ENCODE data around the gene ASCL2.

Gene ASCL2

DNA sequence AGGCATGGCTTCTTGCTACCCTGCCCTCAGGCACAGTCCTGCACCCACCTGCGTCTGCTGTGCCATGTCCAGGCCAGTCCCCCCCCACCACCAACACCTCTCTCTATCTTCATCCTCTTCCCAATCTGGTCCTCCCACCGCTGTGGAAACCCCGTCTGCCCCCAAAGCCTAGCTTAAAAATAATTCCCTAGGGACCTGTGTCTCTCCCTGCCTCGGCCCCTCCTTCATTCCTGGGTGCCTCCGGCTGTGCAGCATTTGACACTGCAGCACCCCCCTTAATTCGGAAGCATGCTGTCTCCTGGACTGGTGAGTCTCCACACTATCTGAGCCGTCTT, 2.5 kb upstream of the ASCL2 start:
- no peak overlapping the region for H3K27ac ChIP-seq
- H3K9me3 ChIP-seq (ENCODE audit: severe bottlenecking) = peaks cover 4% of the 10 kb centered on the region
- TF ChIP-seq, protein P1, sequence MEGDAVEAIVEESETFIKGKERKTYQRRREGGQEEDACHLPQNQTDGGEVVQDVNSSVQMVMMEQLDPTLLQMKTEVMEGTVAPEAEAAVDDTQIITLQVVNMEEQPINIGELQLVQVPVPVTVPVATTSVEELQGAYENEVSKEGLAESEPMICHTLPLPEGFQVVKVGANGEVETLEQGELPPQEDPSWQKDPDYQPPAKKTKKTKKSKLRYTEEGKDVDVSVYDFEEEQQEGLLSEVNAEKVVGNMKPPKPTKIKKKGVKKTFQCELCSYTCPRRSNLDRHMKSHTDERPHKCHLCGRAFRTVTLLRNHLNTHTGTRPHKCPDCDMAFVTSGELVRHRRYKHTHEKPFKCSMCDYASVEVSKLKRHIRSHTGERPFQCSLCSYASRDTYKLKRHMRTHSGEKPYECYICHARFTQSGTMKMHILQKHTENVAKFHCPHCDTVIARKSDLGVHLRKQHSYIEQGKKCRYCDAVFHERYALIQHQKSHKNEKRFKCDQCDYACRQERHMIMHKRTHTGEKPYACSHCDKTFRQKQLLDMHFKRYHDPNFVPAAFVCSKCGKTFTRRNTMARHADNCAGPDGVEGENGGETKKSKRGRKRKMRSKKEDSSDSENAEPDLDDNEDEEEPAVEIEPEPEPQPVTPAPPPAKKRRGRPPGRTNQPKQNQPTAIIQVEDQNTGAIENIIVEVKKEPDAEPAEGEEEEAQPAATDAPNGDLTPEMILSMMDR (IDR thresholded peaks at IDR 0.05; ENCODE audit: low read depth, low read length) = no peak
- H3K27me3 ChIP-seq (ENCODE audit: insufficient read depth, low read depth, severe bottlenecking) = peaks cover 96% of the 10 kb centered on the region
- H3K4me3 ChIP-seq (ENCODE audit: low read depth, low read length) = no peak overlapping the region
- no peaks in the 10 kb centered on the region for H3K36me3 ChIP-seq
- DNase-seq = no peak

DNA sequence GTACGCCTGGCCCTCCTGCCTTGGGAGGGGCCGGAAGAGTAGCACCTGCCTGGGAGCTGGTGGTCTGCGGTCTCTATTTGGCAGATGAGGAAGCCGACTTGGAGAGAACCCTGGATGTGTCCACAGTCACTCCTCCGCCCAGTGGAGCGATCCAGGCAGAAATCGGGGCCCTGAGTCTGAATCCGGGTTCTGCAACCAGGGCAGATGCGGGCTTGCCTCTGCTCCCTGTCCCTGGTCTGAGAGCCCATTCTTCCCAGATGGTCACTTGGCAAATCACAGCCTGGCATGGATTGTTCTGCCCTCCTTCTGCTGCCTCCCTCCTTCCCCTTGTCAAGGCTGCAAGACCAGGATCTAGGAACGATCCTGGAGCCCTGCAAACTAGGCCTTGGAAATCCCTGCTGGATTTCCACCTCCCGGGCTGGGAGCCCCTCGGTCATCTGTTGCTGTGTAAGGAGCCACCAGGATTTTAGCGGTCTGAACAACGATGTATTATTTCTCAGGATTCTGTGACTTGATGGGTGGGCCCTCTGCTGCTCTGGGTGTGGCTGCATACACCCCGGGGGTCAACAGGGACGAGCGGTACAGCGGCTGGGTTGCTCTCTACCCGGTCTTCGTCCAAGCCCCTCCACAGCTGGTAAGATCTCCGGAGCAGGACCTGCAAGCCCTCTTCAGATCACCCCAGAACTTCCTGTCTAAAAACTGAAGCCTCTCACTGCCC, 2.0 kb upstream of the ASCL2 start:
- TF ChIP-seq, protein P1 (IDR thresholded peaks at IDR 0.05; ENCODE audit: low read depth, low read length) = no peak
- H3K27me3 ChIP-seq (ENCODE audit: insufficient read depth, low read depth, severe bottlenecking) = peaks cover 96% of the 10 kb centered on the region
- no peak overlapping the region for H3K27ac ChIP-seq
- no peak overlapping the region for H3K4me3 ChIP-seq (ENCODE audit: low read depth, low read length)
- peak; percentile 3 for DNase-seq
- no peaks in the 10 kb centered on the region for H3K36me3 ChIP-seq
- H3K9me3 ChIP-seq (ENCODE audit: severe bottlenecking) = peaks cover 4% of the 10 kb centered on the region

- Histone ChIP-seq H3K9me3 (ENCODE audit: severe bottlenecking) (peaks cover 4% of the 10 kb centered on the region), H3K36me3 (no peaks in the 10 kb centered on the region), H3K27me3 (ENCODE audit: insufficient read depth, low read depth, severe bottlenecking) (peaks cover 93% of the 10 kb centered on the region), H3K4me3 (ENCODE audit: low read depth, low read length) (no peak overlapping the region), H3K27ac (no peak overlapping the region)
- TF ChIP-seq, protein P1 (IDR thresholded peaks at IDR 0.05; ENCODE audit: low read depth, low read length) = no peak
- DNase-seq = no peak
These were observed 1.2 kb upstream of the ASCL2 start for GRCh38 chr11:2271327-2272227.

- peaks cover 4% of the 10 kb centered on the region for H3K9me3 ChIP-seq (ENCODE audit: severe bottlenecking)
- H3K4me3 ChIP-seq (ENCODE audit: low read depth, low read length) = no peak overlapping the region; the same call in 1 of the 2 replicates
- TF ChIP-seq, protein P1 (IDR thresholded peaks at IDR 0.05; ENCODE audit: low read depth, low read length) = no peak
- peaks cover 88% of the 10 kb centered on the region for H3K27me3 ChIP-seq (ENCODE audit: insufficient read depth, low read depth, severe bottlenecking)
- no peak overlapping the region for H3K27ac ChIP-seq
- no peaks in the 10 kb centered on the region for H3K36me3 ChIP-seq
- DNase-seq = no peak
These were observed 614 bp upstream of the ASCL2 start for GRCh38 chr11:2271077-2271326.

DNA sequence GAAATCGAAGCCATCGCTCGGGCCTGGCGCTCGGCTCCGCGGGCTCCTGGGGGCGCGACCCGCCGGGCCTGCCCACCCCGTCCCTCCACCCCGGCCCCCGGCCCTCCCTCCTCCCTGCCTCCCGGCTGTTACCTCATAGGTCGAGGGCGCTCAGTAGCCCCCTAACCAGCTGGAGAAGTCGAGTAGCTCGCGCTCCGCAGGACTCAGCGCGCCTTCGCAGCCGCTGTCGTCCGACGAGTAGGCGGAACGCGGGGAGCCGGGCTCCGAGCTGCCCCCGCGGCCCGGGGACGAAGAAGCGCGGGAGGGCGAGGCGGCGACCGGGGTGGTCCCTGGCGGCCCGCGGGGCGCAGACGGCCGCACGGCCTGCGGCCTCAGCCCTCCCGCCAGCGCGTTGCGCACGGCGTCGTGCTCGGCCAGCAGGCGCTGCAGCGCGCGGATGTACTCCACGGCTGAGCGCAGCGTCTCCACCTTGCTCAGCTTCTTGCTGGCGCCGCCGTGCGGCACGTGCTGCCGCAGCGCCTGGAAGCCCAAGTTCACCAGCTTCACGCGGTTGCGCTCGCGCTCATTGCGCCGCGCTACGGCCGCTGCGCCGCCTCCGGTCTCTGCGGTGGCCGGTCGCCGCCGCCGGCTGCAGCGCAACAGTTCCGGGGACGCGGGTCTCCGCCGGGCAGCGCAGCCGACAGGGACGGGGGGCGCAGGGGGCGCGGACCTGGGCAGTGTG, 627 bp downstream of the ASCL2 start:
- TF ChIP-seq, protein P1 (IDR thresholded peaks at IDR 0.05; ENCODE audit: low read depth, low read length) = peak; percentile 66
- no peak overlapping the region for H3K27ac ChIP-seq
- H3K36me3 ChIP-seq = no peaks in the 10 kb centered on the region
- peak overlapping the region; percentile 30 for H3K4me3 ChIP-seq (ENCODE audit: low read depth, low read length)
- peaks cover 86% of the 10 kb centered on the region for H3K27me3 ChIP-seq (ENCODE audit: insufficient read depth, low read depth, severe bottlenecking)
- peaks cover 4% of the 10 kb centered on the region for H3K9me3 ChIP-seq (ENCODE audit: severe bottlenecking)
- peak; percentile 54 for DNase-seq
